H9 (cell line): ENCODE results near the gene ITGB3. TPM values are rescaled to one million over a fixed set of nuclear protein-coding genes. Genes with fewer than 3 reads are reported as not detected.

ENCODE experiments used
- DNase-seq: peaks from one replicate; pipeline ENCODE4 v3.0.0-alpha.2; 2017
- H2AFZ ChIP-seq: one replicate; pipeline ENCODE4 v1.6.1; 2013; ENCODE audit warnings: mild to moderate bottlenecking, low read length, control low read depth, moderate library complexity
- H2AK5ac ChIP-seq: 2 replicates; pipeline ENCODE4 v1.6.1; 2013; ENCODE audit warnings: low read length, control low read depth, mixed read lengths; ENCODE audit not compliant: insufficient read length
- H2BK120ac ChIP-seq: one replicate; pipeline ENCODE4 v1.6.1; 2013; ENCODE audit warnings: low read depth, mild to moderate bottlenecking, low read length, control low read depth, inconsistent platforms; ENCODE audit not compliant: poor library complexity, severe bottlenecking
- H2BK12ac ChIP-seq: 2 replicates; pipeline ENCODE4 v1.6.1; 2013; ENCODE audit warnings: low read length, control low read depth, mixed read lengths, low read depth; ENCODE audit not compliant: insufficient read length
- H2BK15ac ChIP-seq: 2 replicates; pipeline ENCODE4 v1.6.1; 2013; ENCODE audit warnings: low read depth, low read length, control low read depth
- H2BK20ac ChIP-seq: one replicate; pipeline ENCODE4 v1.6.1; 2013; ENCODE audit warnings: low read depth, mild to moderate bottlenecking, low read length, control low read depth, inconsistent platforms; ENCODE audit not compliant: poor library complexity, severe bottlenecking
- H2BK5ac ChIP-seq: 2 replicates; pipeline ENCODE4 v1.6.1; 2013; ENCODE audit warnings: low read length, control low read depth, mixed read lengths; ENCODE audit not compliant: insufficient read length
- H3K14ac ChIP-seq: 2 replicates; pipeline ENCODE4 v1.6.1; 2013; ENCODE audit warnings: low read length, control low read depth; ENCODE audit not compliant: insufficient read depth
- H3K18ac ChIP-seq: 2 replicates; pipeline ENCODE4 v1.6.1; 2013; ENCODE audit warnings: low read depth, mild to moderate bottlenecking, mixed read lengths, low read length, control low read depth; ENCODE audit not compliant: insufficient read length
- H3K23ac ChIP-seq: 2 replicates; pipeline ENCODE4 v1.6.1; 2013; ENCODE audit warnings: low read length, control low read depth, mixed read lengths, low read depth; ENCODE audit not compliant: insufficient read length
- H3K23me2 ChIP-seq: 2 replicates; pipeline ENCODE4 v1.6.1; 2013; ENCODE audit warnings: low read depth, mild to moderate bottlenecking, mixed read lengths, low read length, control low read depth; ENCODE audit not compliant: insufficient read length, poor library complexity, severe bottlenecking
- H3K27ac ChIP-seq: 2 replicates; pipeline ENCODE4 v1.5.1; 2013; ENCODE audit warnings: low read length, control low read depth, mixed read lengths, low read depth; ENCODE audit not compliant: insufficient read length
- H3K27me3 ChIP-seq: 2 replicates; pipeline ENCODE4 v1.6.1; 2013; ENCODE audit warnings: low read length, control low read depth, inconsistent platforms; ENCODE audit not compliant: insufficient read depth
- H3K4ac ChIP-seq: 2 replicates; pipeline ENCODE4 v1.6.1; 2013; ENCODE audit warnings: low read depth, mild to moderate bottlenecking, control low read depth, inconsistent platforms, low read length, moderate library complexity
- H3K4me1 ChIP-seq: 2 replicates; pipeline ENCODE4 v1.6.1; 2013; ENCODE audit warnings: low read length, control low read depth, inconsistent platforms; ENCODE audit not compliant: insufficient read depth
- H3K4me2 ChIP-seq: 2 replicates; pipeline ENCODE4 v1.6.1; 2013; ENCODE audit warnings: low read length, control low read depth, mixed read lengths; ENCODE audit not compliant: insufficient read length, insufficient read depth
- H3K56ac ChIP-seq: 2 replicates; pipeline ENCODE4 v1.6.1; 2013; ENCODE audit warnings: low read depth, mild to moderate bottlenecking, mixed read lengths, low read length, control low read depth; ENCODE audit not compliant: insufficient read length
- H3K79me1 ChIP-seq: 2 replicates; pipeline ENCODE4 v1.6.1; 2013; ENCODE audit warnings: low read depth, mild to moderate bottlenecking, moderate library complexity, low read length, control low read depth, inconsistent platforms; ENCODE audit not compliant: insufficient read depth, poor library complexity, severe bottlenecking
- H3K79me2 ChIP-seq: 2 replicates; pipeline ENCODE4 v1.6.1; 2013; ENCODE audit warnings: low read length, control low read depth, inconsistent platforms; ENCODE audit not compliant: insufficient read depth
- H3K9ac ChIP-seq: 2 replicates; pipeline ENCODE4 v1.6.1; 2013; ENCODE audit warnings: low read length, control low read depth, mixed read lengths; ENCODE audit not compliant: insufficient read length; ENCODE audit errors: extremely low read depth
- H3K9me3 ChIP-seq: one replicate; pipeline ENCODE4 v1.6.1; 2013; ENCODE audit warnings: low read depth, low read length, inconsistent platforms; ENCODE audit not compliant: control insufficient read depth
- H3T11ph ChIP-seq: one replicate; pipeline ENCODE4 v1.6.1; 2013; ENCODE audit warnings: mild to moderate bottlenecking, low read length, control low read depth, inconsistent platforms
- H4K20me1 ChIP-seq: one replicate; pipeline ENCODE4 v1.6.1; 2013; ENCODE audit not compliant: control insufficient read depth, insufficient read length, insufficient read depth
- H4K5ac ChIP-seq: 2 replicates; pipeline ENCODE4 v1.6.1; 2013; ENCODE audit warnings: low read depth, mild to moderate bottlenecking, mixed read lengths, low read length, control low read depth; ENCODE audit not compliant: insufficient read length
- H4K8ac ChIP-seq: replicated peaks from 2 replicates; pipeline ENCODE4 v1.6.1; 2013; ENCODE audit warnings: low read length, control low read depth, mixed read lengths, low read depth; ENCODE audit not compliant: insufficient read length
- H4K91ac ChIP-seq: 2 replicates; pipeline ENCODE4 v1.6.1; 2013; ENCODE audit warnings: low read depth, mild to moderate bottlenecking, moderate library complexity, mixed read lengths, low read length, control low read depth; ENCODE audit not compliant: insufficient read length
- H3K27ac Mint-ChIP-seq, 3 experiments: 2 replicates in 2 of 3; 3 replicates in 1 of 3; pipeline ENCODE4 v1.8.0; 2020 to 2021; ENCODE audit warnings: mixed read lengths in 3 of 3, mild to moderate bottlenecking in 1 of 3, moderate library complexity in 1 of 3
- H3K27me3 Mint-ChIP-seq: 2 replicates; pipeline ENCODE4 v1.8.0; 2021; ENCODE audit warnings: low read depth, mild to moderate bottlenecking, moderate library complexity, mixed read lengths
- H3K36me3 Mint-ChIP-seq, 3 experiments: 2 replicates in 2 of 3; 3 replicates in 1 of 3; pipeline ENCODE4 v1.8.0; 2020 to 2021; ENCODE audit warnings: low read depth in 3 of 3, mixed read lengths in 3 of 3; ENCODE audit not compliant: insufficient read depth in 1 of 3
- H3K4me1 Mint-ChIP-seq, 2 experiments: 2 replicates each; pipeline ENCODE4 v1.8.0; 2020; ENCODE audit warnings: mixed read lengths in 2 of 2
- H3K4me3 Mint-ChIP-seq, 2 experiments: 2 replicates in 1 of 2; 3 replicates in 1 of 2; pipeline ENCODE4 v1.8.0; 2020 to 2021; ENCODE audit warnings: mild to moderate bottlenecking in 2 of 2, mixed read lengths in 2 of 2, moderate library complexity in 1 of 2
- H3K9me3 Mint-ChIP-seq, 2 experiments: 2 replicates in 1 of 2; 3 replicates in 1 of 2; pipeline ENCODE4 v1.8.0; 2020; ENCODE audit warnings: mild to moderate bottlenecking in 2 of 2, mixed read lengths in 2 of 2, moderate library complexity in 1 of 2
- CTCF ChIP-seq: fragments of 200-600 bp; sonication (generic); conservative IDR thresholded peaks from 3 replicates; pipeline ENCODE4 v1.8.0; 2021; ENCODE audit warnings: antibody characterized with exemption, mild to moderate bottlenecking
- WGBS: extraction: QIAGEN DNeasy Blood & Tissue Kit; methylation state at CpG from one replicate; pipeline ENCODE4 v1.1.7; 2013; ENCODE audit warnings: missing lambda C conversion rate, low lambda C conversion rate, mixed read lengths; ENCODE audit not compliant: insufficient read length; ENCODE audit errors: extremely low coverage; 5-methylcytosine and 5-hydroxymethylcytosine counted together
- total RNA-seq: library from RNA; stranded (reverse); gene quantifications from 2 replicates; pipeline ENCODE4 v1.2.1, GENCODE V29; 2021

ITGB3 gene
- total RNA-seq, 1 experiment from 2014 or later, result not detected

GRCh38 chr17:47243737-47244598 lies 9.7 kb upstream of the ITGB3 start:
- no peak overlapping the region for H3K4ac ChIP-seq
- no peaks in the 10 kb centered on the region for H3K79me1 ChIP-seq
- WGBS, result no CpG with 5 or more reads among the region's 9 CpGs

More at GRCh38 chr17:47243737-47244598, 9.7 kb upstream of the ITGB3 start:
- no peaks in the 10 kb centered on the region for H4K20me1 ChIP-seq
- Mint-ChIP-seq H3K27ac (no peak overlapping the region), H3K4me3 (no peak overlapping the region), H3K4me1 (no peaks in the 10 kb centered on the region), H3K9me3 (no peaks in the 10 kb centered on the region), H3K27me3 (peaks cover 5% of the 10 kb centered on the region; the same call in 1 of the 2 replicates), H3K36me3 (no peaks in the 10 kb centered on the region)
- H2BK5ac ChIP-seq, result no peak overlapping the region
- H3K9me3 ChIP-seq, result no peaks in the 10 kb centered on the region
- no peak overlapping the region for H3K23ac ChIP-seq
- no peak overlapping the region for H3K56ac ChIP-seq
- no peak for DNase-seq
- no peak overlapping the region for H3K27ac ChIP-seq
- no peak overlapping the region for H3K4me2 ChIP-seq
- H3K14ac ChIP-seq, result no peak overlapping the region; the same call in 1 of the 2 replicates
- no peak overlapping the region for H2BK120ac ChIP-seq
- no peak overlapping the region for H3K9ac ChIP-seq
- H4K91ac ChIP-seq, result no peak overlapping the region
- H2AFZ ChIP-seq, result no peak overlapping the region
- H3T11ph ChIP-seq, result no peak overlapping the region
- no peak overlapping the region for H2BK15ac ChIP-seq
- H2AK5ac ChIP-seq, result no peak overlapping the region
- no peaks in the 10 kb centered on the region for H3K79me2 ChIP-seq
- H4K5ac ChIP-seq, result no peak overlapping the region
- no peak overlapping the region for H4K8ac ChIP-seq
- H3K18ac ChIP-seq, result no peak overlapping the region
- TF ChIP-seq CTCF, result no peak
- H3K4me1 ChIP-seq, result no peaks in the 10 kb centered on the region
- no peaks in the 10 kb centered on the region for H3K27me3 ChIP-seq
- no peak overlapping the region for H2BK12ac ChIP-seq
- no peak overlapping the region for H2BK20ac ChIP-seq
- no peaks in the 10 kb centered on the region for H3K23me2 ChIP-seq
